SK-N-MC (cell line): Measurements from ENCODE around the gene PTPRF.
A peak's percentile ranks its signal among the peaks of the same experiment; 100 is the strongest.

Experiments used
- DNase-seq: peaks from one replicate; pipeline ENCODE4 v3.0.0-alpha.2; 2011; ENCODE audit warnings: low read depth, low spot score
- H3K27ac ChIP-seq: fragments of 200-600 bp; sonication (generic); 2 replicates; pipeline ENCODE4 v1.5.1; 2016; ENCODE audit warnings: mixed run types
- H3K36me3 ChIP-seq: fragments of 200-600 bp; sonication (generic); 2 replicates; pipeline ENCODE4 v1.6.1; 2017; ENCODE audit warnings: antibody characterized with exemption, low read length, mixed read lengths; ENCODE audit not compliant: insufficient read depth
- H3K4me3 ChIP-seq: fragments of 200-600 bp; sonication (generic); 2 replicates; pipeline ENCODE4 v1.5.1; 2016
- H3K9ac ChIP-seq: fragments of 200-600 bp; sonication (generic); 2 replicates; pipeline ENCODE4 v1.8.0; 2017; ENCODE audit warnings: mixed run types, mixed read lengths; ENCODE audit not compliant: insufficient read length
- H3K9me3 ChIP-seq: fragments of 200-600 bp; sonication (generic); 2 replicates; pipeline ENCODE4 v1.6.1; 2017; ENCODE audit warnings: low read depth, mild to moderate bottlenecking, antibody characterized with exemption, low read length, moderate library complexity, mixed read lengths
- EZH2 ChIP-seq: fragments of 200-600 bp; sonication (generic); IDR thresholded peaks from one replicate; pipeline ENCODE4 v1.6.1; 2017; ENCODE audit warnings: antibody characterized with exemption
- FOXP2 ChIP-seq: optimal IDR thresholded peaks from 2 replicates; pipeline ENCODE3; 2011; ENCODE audit warnings: mild to moderate bottlenecking, moderate library complexity; ENCODE audit not compliant: insufficient read depth; ENCODE audit errors: extremely low read length, control extremely low read depth
- POLR2AphosphoS5 ChIP-seq: IDR thresholded peaks from 2 replicates; pipeline ENCODE4 v1.6.1; 2012; ENCODE audit warnings: mild to moderate bottlenecking, low read depth, low read length, borderline replicate concordance

Gene PTPRF

GRCh38 chr1:43521078-43521477 lies 9.6 kb upstream of the PTPRF start:
- TF ChIP-seq FOXP2 (no peak), EZH2 (no peak), POLR2AphosphoS5 (no peak)
- H3K4me3 ChIP-seq: no peak overlapping the region
- H3K36me3 ChIP-seq: no peaks in the 10 kb centered on the region
- H3K9me3 ChIP-seq: no peaks in the 10 kb centered on the region
- no peak for DNase-seq
- H3K27ac ChIP-seq: no peak overlapping the region
- no peak overlapping the region for H3K9ac ChIP-seq

DNA sequence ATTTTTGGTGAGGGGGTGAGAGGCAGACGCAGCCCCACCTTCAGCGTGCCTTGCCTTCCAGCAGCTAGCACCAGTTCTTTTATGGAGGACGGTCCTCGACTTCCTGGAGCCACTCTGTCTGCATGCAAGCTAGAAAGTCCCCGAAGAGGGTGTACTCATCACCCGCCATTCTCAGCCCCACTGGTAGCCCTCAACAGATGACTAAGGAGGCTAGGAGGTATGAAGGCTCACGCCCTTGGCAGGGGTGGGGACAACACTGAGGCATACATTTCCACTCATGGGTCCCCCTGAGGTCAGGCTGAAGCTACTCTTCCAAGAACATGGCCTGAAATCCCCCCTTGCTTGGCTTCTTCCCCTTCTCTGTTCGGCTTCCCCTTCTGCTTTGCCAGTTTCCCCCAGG lies 8.9 kb upstream of the PTPRF start:
- Histone ChIP-seq H3K9me3 (no peaks in the 10 kb centered on the region), H3K36me3 (no peaks in the 10 kb centered on the region), H3K9ac (no peak overlapping the region), H3K4me3 (no peak overlapping the region), H3K27ac (no peak overlapping the region)
- TF ChIP-seq EZH2 (no peak), FOXP2 (no peak), POLR2AphosphoS5 (no peak)
- no peak for DNase-seq

- no peaks in the 10 kb centered on the region for H3K36me3 ChIP-seq
- no peak overlapping the region for H3K27ac ChIP-seq
- no peak for TF ChIP-seq FOXP2
- no peak for TF ChIP-seq POLR2AphosphoS5
- TF ChIP-seq EZH2: no peak
- H3K9me3 ChIP-seq: no peaks in the 10 kb centered on the region
- H3K4me3 ChIP-seq: no peak overlapping the region
- DNase-seq: no peak
- H3K9ac ChIP-seq: no peak overlapping the region
Measured at GRCh38 chr1:43522431-43522775, 8.3 kb upstream of the PTPRF start.

DNA sequence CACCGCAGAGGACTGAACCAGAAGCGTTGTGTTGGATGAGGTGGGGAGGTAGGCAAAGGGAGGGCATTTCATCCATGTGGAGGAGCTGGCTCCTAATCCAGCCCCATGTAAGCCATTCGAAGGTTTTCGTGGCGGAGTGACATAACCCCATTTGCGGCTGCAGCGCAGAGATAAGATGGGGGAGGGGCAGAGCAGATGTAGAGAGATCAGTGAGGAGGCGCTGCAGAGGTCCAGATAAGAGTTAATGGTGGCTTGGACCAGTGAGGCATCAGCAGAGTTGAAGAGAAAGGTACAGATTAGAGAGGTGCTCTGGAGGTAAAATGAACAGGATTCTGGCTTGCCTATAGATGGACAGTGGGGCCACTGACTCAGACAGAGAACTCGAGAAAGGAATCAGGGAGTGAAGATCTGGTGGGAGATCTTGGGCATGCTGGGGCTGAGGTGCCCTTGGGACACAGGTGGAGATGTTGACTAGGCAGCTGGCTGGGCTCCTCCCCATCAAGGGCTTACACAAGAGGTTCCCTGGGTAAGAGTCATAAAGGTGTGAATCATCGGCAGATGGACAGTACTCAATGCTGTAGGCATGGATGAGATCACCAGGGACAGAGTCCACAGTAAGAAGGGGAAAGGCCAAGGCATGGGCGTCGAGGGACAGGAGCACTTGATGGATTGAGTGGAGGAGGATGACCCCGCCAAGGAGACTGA lies 7.8 kb upstream of the PTPRF start:
- no peak for DNase-seq
- Histone ChIP-seq H3K27ac (no peak overlapping the region), H3K36me3 (no peaks in the 10 kb centered on the region)

DNA sequence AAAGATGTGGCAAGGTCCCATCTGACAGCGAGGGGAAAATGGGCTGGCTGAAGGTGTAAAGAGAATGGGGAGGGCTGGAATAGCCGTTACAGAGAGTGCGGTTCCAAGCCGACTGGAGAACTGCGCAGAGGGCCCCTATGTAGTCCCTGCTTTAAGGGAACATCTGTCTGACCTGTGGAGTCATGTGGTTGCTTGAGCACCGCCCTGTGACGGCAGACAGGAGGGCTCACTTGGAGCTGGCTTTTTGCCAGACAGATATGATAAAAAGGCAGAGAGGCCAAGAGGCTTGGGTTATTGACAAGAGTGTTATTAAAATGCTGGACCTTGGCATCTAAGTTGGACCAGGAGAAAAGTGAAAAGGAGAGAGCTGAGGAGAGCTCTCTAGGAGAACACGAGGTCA lies 5.9 kb upstream of the PTPRF start:
- TF ChIP-seq EZH2: no peak
- TF ChIP-seq POLR2AphosphoS5: no peak
- H3K4me3 ChIP-seq: no peak overlapping the region
- H3K9me3 ChIP-seq: no peaks in the 10 kb centered on the region
- no peak overlapping the region for H3K9ac ChIP-seq
- H3K27ac ChIP-seq: no peak overlapping the region
- no peaks in the 10 kb centered on the region for H3K36me3 ChIP-seq
- DNase-seq: no peak

More for the DNA sequence above, 7.8 kb upstream of the PTPRF start:
- no peak for TF ChIP-seq FOXP2
- no peak for TF ChIP-seq EZH2
- TF ChIP-seq POLR2AphosphoS5: no peak
- H3K9me3 ChIP-seq: no peaks in the 10 kb centered on the region
- H3K9ac ChIP-seq: no peak overlapping the region
- no peak overlapping the region for H3K4me3 ChIP-seq

GRCh38 chr1:43526002-43526401 lies 4.7 kb upstream of the PTPRF start:
- no peak overlapping the region for H3K9ac ChIP-seq
- no peaks in the 10 kb centered on the region for H3K9me3 ChIP-seq
- no peak for DNase-seq
- no peak for TF ChIP-seq FOXP2
- no peak for TF ChIP-seq EZH2
- no peak for TF ChIP-seq POLR2AphosphoS5
- no peaks in the 10 kb centered on the region for H3K36me3 ChIP-seq
- no peak overlapping the region for H3K27ac ChIP-seq
- no peak overlapping the region for H3K4me3 ChIP-seq

DNA sequence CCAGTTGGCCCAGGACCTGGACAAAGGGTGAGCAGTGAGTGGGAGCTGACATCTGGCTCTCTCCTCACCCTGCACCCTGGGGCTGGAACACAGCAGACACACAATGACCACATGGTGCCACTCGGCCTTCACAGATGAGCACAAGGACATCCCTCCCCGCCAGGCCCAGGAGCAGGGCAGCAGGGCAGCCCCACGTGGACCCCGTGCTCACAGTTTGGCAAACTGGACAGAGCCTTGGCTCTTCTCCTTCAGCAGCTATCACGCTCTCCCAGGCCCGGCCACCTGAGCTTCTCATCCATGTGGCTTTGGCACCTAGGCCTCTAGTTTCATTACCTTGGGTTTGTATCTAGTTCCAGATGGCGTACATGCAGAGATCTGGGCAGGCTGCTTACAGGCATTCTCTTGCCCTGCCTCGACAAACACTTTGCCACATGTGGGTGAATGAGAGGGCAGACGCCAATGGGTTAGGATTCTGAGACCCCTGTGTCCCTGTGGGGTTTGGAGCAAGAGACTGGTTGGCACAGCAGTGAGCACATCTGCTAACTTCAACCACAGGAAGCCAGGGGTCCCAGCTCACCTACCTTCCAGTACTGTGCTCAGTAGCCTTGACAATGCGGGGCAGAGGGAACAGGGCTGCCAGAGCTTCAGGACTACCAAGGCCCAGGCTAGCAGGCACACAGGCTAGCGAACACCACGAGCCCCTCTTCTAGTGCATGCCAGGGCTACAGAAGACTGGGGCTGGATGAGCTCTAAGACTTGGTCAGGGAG lies 3.4 kb upstream of the PTPRF start:
- DNase-seq: no peak
- H3K9ac ChIP-seq: no peak overlapping the region
- H3K27ac ChIP-seq: no peak overlapping the region
- no peaks in the 10 kb centered on the region for H3K36me3 ChIP-seq
- TF ChIP-seq POLR2AphosphoS5 (no peak), EZH2 (no peak), FOXP2 (no peak)
- no peaks in the 10 kb centered on the region for H3K9me3 ChIP-seq
- H3K4me3 ChIP-seq: no peak overlapping the region

DNA sequence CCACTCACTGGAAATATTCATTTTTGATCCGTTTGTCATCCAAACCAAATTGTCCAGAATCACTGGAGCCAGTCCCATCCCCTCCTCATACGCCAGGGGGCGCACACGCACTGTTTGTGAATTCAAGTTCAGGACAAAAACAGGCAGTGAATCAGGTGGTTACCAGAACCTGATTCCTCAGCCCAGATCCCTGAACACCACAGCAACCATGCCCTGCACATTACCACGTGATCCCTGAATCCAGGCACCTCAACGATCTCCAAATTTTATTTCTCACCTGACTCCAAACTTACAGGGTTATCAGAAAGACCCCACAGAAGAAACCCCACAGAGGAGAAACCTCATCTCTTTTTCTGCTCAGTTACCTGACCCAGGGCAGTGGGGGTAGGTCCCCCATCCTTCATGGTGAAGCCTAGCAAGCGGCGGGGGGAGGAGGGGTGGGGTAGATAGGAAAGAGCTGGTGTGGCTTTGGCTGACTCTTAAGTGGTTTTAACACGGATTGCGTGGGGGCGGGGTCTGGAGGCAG lies 1.4 kb upstream of the PTPRF start:
- no peak for TF ChIP-seq POLR2AphosphoS5
- no peak for TF ChIP-seq EZH2
- no peak for TF ChIP-seq FOXP2
- no peaks in the 10 kb centered on the region; the same call in 1 of the 2 replicates for H3K36me3 ChIP-seq
- H3K4me3 ChIP-seq: peak overlapping the region; percentile 14; the same call in 1 of the 2 replicates
- H3K9ac ChIP-seq: no peak overlapping the region
- H3K27ac ChIP-seq: no peak overlapping the region
- no peaks in the 10 kb centered on the region for H3K9me3 ChIP-seq
- DNase-seq: peak; percentile 79
